ENCODE results near the gene ZSCAN1. TPM values are rescaled to one million over a fixed set of nuclear protein-coding genes. Genes with fewer than 3 reads are reported as not detected.
"Not testable (repeated sequence)": the region's sequence is repeated elsewhere in the genome, so short reads cannot be mapped to it uniquely, and the experiment has no call there.

ZSCAN1 gene
- total and polyA plus RNA-seq, 9 donors: 0.38 to 2.6 (median 0.75) TPM; not detected in 3

GRCh38 chr19:58002384-58003173, 31.2 kb upstream of the ZSCAN1 start, which contains the start of gene ZNF606:
Gene ZNF606 (minus strand): TSS chr19:58002820. CDS start chr19:58001319, 1,501 bp downstream.
- intact Hi-C loops (cut with DNase I): loop anchor here in 1 of 4 donors (10.0 kb wide), 1 partner anchor 152 kb away; the partner anchor contains the start of gene ZNF329
- peak within 1 kb of the TSS; percentile 90 for H3K4me3 ChIP-seq
- H3K9me3 ChIP-seq: peaks cover 0 to 49% of the 10 kb centered on the region in 2 donors
- peak; percentile 83 to 91 (median 86) for DNase-seq
- 0 to 1% (median 0%) methylated on average over 88 to 91 of the region's 91 CpGs for WGBS, 3 donors
- TF ChIP-seq POLR2A (IDR thresholded peaks at IDR 0.05) (peak; percentile 83), EP300 (IDR thresholded peaks at IDR 0.05) (no peak)
- TF ChIP-seq, protein P1, sequence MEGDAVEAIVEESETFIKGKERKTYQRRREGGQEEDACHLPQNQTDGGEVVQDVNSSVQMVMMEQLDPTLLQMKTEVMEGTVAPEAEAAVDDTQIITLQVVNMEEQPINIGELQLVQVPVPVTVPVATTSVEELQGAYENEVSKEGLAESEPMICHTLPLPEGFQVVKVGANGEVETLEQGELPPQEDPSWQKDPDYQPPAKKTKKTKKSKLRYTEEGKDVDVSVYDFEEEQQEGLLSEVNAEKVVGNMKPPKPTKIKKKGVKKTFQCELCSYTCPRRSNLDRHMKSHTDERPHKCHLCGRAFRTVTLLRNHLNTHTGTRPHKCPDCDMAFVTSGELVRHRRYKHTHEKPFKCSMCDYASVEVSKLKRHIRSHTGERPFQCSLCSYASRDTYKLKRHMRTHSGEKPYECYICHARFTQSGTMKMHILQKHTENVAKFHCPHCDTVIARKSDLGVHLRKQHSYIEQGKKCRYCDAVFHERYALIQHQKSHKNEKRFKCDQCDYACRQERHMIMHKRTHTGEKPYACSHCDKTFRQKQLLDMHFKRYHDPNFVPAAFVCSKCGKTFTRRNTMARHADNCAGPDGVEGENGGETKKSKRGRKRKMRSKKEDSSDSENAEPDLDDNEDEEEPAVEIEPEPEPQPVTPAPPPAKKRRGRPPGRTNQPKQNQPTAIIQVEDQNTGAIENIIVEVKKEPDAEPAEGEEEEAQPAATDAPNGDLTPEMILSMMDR (IDR thresholded peaks at IDR 0.05): no peak
- H3K36me3 ChIP-seq: no peaks in the 10 kb centered on the region
- H3K4me1 ChIP-seq (ENCODE audit: insufficient read depth): peaks cover 10% of the 10 kb centered on the region
- peak within 1 kb of the TSS; percentile 72 to 86 for H3K27ac ChIP-seq
- no peaks in the 10 kb centered on the region for H3K27me3 ChIP-seq

- H3K9me3 ChIP-seq: peaks cover 0 to 49% of the 10 kb centered on the region in 2 donors
- WGBS, 3 donors: 24 to 27% (median 26%) methylated on average over 31 of the region's 31 CpGs
- peak in 1 of 5 donors; percentile 21 for DNase-seq
- H3K4me1 ChIP-seq (ENCODE audit: insufficient read depth): peaks cover 10% of the 10 kb centered on the region
- no peaks in the 10 kb centered on the region for H3K36me3 ChIP-seq
- peak overlapping the region in 1 of 2 donors; percentile 86 for H3K27ac ChIP-seq
- TF ChIP-seq EP300 (IDR thresholded peaks at IDR 0.05) (no peak), POLR2A (IDR thresholded peaks at IDR 0.05) (no peak)
- TF ChIP-seq, protein P1 (IDR thresholded peaks at IDR 0.05): no peak
- peak overlapping the region; percentile 90 for H3K4me3 ChIP-seq
- intact Hi-C loops (cut with DNase I): loop anchor here in 1 of 4 donors (10.0 kb wide), 1 partner anchor 152 kb away; the partner anchor contains the start of gene ZNF329
- H3K27me3 ChIP-seq: no peaks in the 10 kb centered on the region
Observed at GRCh38 chr19:58003174-58003828, 30.5 kb upstream of the ZSCAN1 start.

- WGBS, 3 donors: 86 to 95% (median 91%) methylated on average over 1 of the region's 1 CpG
- Histone ChIP-seq H3K27ac (no peak overlapping the region), H3K9me3 (peaks cover 0 to 38% of the 10 kb centered on the region in 2 donors), H3K4me3 (no peak overlapping the region), H3K36me3 (no peaks in the 10 kb centered on the region), H3K4me1 (ENCODE audit: insufficient read depth) (peaks cover 4% of the 10 kb centered on the region), H3K27me3 (no peaks in the 10 kb centered on the region)
- DNase-seq: no peak
- TF ChIP-seq EP300 (IDR thresholded peaks at IDR 0.05) (no peak), POLR2A (IDR thresholded peaks at IDR 0.05) (no peak)
- TF ChIP-seq, protein P1 (IDR thresholded peaks at IDR 0.05): no peak
- intact Hi-C loops (cut with DNase I): loop anchor here in 1 of 4 donors (10.0 kb wide), 1 partner anchor 148 kb away; the partner anchor contains the start of gene ZNF329
Observed at GRCh38 chr19:58007285-58007684, 26.5 kb upstream of the ZSCAN1 start.

- not testable (repeated sequence) for H3K27ac ChIP-seq; H3K4me1 ChIP-seq (ENCODE audit: insufficient read depth); H3K27me3 ChIP-seq; DNase-seq; H3K4me3 ChIP-seq; H3K36me3 ChIP-seq
- WGBS, 3 donors: 42 to 43% (median 42%) methylated on average over 10 of the region's 10 CpGs
- intact Hi-C loops (cut with DNase I): loop anchor here in 1 of 4 donors (10.0 kb wide), 1 partner anchor 146 kb away; the partner anchor contains the start of gene ZNF329
- H3K9me3 ChIP-seq: peaks cover 0 to 34% of the 10 kb centered on the region in 2 donors
Observed at GRCh38 chr19:58008877-58009276, 24.9 kb upstream of the ZSCAN1 start.

Data from ovary (tissue), 9 donors.